Right renal cortex interstitium (tissue), 3 donors: ENCODE results near the gene ISCU. TPM values are rescaled to one million over a fixed set of nuclear protein-coding genes. Genes with fewer than 3 reads are reported as not detected.
"Not testable (repeated sequence)": the region's sequence is repeated elsewhere in the genome, so short reads cannot be mapped to it uniquely, and the experiment has no call there.

Experiments used
- DNase-seq, 3 donors: peaks; one replicate each; pipeline ENCODE4 v3.0.0-alpha.2; 2013; ENCODE audit warnings: low read depth in 3 of 3, low spot score in 2 of 3
- polyA plus RNA-seq, 3 donors: library from polyadenylated mRNA; unstranded; fragments of 120-200 nt; gene quantifications; one replicate each; pipeline ENCODE4 v1.2.1, GENCODE V29; 2013; ENCODE audit not compliant: insufficient read length in 3 of 3

Gene ISCU
- polyA plus RNA-seq, 3 donors: 114 to 127 (median 120) TPM

DNA sequence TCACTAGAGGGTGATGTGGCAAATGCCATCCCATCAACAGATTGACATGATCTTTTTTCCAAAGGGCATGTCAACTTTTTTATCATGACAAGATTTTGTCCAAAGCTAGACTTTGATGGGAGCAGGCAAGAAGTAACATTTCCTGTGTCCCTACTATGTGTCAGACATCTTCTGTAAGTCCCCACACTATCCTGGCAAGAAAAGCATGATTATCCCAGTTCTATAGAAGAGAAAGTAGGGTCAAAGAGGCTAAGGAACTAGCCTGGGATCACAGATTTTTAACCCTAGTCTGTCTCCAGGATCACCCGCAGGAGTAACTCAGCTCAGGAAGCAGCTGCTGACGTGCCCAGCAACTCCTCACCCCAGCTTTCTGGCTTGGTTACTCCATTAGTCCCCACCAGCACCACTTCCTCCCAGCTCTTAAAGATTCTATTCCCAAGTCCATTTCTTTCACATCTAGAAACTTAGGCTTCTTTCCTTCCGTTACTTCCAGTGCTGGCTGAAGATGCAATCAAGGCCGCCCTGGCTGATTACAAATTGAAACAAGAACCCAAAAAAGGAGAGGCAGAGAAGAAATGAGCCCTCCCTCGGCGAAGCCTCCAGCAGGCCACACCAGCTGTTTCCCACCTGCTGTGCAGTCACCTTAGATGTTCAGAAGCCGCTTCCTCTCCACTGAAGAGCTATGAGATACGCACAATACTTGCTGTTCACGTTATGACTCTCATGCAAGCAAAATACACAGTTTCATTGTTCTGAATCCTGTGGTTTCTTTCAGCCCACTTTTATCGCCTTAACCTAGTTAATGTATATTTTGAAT, 6.2 kb downstream of the ISCU start:
- DNase-seq: no peak

DNA sequence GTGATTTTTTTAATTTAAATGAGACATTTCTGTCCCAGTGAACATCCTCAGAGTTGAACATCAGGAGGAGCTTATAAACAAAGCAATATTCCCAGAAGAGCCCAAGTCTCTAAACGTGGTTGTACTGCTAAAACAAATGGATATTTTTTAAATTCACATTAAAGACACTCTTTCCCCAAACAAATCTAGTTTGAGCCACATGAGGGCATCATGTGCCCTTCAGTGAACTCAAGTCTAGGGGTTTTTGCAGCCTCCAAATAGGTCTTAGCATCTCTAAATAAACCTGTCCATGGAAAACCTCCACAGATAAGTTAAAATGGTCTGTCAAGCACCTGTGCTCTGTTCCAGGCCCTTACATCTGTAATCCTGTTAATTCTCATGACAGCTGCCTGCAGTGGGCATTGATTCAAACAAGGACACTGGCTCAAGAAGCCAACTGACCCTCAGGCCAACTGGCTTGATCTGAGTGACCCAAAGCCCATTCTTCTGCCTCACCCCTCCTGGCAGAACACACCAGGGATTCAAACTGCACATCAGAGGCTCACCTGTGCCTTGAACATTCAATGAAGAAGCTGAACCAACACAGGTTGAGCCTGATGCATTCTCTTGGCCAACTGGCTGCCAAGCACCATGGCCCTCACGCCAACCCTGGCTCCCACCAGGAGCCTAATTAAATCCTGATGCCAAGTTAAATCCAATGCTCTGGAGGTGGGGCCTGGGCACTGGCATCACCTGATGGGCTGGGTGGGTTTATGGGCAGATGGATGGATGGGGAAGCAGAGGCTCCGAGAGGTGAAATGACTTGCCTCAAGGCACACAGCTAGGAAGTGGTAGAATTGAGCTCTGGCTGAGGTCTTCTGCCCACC, 8.6 kb downstream of the ISCU start:
- DNase-seq: no peak

GRCh38 chr12:108571609-108572165, 9.3 kb downstream of the ISCU start:
- no peak for DNase-seq

DNA sequence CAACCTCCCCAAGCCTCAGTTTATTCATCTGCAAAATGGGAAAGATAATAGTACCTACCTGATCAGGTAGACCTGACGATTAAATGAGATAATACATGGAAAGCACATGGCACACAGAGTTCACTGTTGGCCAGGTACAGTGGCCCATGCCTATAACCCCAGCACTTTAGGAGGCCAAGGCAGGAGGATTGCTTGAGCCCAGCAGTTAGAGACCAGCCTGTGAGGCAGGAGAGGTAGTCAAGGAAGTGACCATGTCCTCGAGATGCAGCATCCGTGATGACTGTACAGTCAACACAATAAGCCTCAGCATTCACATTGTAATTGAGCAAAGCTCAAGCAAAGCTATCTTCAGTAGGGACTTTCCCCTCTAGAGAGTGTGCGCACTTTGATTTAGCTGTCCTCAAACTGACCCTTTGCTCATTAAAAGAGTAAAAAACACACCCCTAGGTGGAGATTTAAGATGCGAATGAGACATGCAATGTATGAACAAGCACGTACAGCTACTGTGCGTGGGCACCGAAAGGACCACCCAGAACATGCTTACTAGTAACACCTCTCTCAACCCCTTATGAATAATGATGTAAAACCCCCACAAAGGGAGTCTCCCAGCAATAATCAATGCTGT, 9.9 kb downstream of the ISCU start:
- no peak for DNase-seq

DNA sequence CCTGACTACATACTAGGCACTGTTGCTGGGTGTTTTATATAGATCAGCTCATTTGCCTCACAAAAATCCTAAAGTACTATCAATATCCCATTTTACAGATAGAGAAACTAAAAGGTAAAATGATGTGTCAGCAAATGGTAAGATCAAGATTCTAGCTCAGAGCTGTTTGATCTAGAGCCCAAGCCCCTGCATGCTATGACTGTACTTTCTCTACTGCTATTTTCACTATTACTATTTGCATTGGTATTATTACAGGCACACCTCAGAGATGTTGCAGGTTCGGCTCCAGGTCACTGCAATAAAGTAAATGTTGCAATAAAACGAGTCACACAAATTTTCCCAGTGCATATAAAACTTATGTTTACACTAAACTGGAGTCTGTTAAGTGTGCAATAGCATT, 10.9 kb downstream of the ISCU start:
- DNase-seq: no peak

GRCh38 chr12:108574276-108574675, 11.9 kb downstream of the ISCU start:
- not testable (repeated sequence) for DNase-seq

GRCh38 chr12:108575199-108575912, 13.0 kb downstream of the ISCU start:
- no peak for DNase-seq

DNA sequence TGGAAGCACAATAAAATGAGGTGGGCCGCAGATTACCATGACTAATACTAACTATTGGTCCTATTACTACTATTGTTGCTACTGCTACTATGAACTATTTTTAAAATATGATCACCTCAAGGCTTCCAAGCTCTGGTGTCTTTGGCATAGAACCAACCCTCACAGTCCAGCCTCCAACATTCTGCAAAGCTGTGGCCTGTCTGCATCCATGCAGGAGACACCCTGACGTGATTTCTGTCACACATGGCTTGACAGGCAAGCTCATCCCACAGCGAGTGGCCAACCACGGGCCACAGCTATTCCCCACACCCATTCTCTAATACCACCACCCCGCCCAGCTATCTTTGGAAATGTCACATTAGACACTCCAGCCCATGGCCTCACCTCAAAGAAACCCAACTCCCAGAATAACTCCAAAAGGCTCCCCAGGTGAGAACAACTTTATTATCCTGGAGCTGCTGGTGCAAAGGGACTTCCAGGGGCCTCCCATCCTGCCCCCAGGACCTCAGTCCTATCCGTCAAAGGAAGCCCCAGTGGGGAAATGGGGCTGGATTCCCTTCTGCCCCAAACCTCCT, 14.4 kb downstream of the ISCU start:
- DNase-seq: no peak

DNA sequence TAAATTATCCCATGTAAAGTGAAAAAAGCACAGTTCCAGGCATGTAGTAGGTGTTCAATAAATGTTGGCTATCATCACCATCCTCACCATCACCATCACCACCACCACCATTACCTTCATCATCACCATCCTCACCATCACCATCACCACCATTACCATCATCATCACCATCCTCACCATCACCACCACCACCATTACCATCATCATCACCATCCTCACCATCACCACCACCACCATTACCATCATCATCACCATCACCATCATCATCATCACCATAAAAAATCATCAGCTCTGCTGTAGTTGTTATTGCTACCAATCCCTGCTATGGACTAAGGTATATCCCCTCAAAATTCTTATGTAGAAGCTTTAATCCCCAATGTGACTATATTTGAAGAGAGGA, 15.1 kb downstream of the ISCU start:
- no peak for DNase-seq

DNA sequence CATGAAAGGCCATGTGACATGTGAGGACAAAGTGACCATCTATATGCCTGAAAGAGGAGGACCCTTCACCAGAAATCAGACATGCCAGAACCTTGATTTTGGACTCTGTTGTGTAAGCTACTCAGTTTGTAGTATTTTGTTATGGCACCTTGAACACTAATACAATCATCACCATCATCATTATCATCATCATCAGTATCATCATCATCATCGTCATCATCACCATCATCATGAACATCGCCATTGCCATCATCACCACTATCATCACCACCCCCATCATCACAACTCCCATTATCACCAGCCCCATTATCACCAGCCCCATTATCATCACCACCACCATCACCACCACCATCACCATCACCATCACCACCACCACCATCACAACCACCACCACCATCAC, 15.9 kb downstream of the ISCU start:
- no peak for DNase-seq

DNA sequence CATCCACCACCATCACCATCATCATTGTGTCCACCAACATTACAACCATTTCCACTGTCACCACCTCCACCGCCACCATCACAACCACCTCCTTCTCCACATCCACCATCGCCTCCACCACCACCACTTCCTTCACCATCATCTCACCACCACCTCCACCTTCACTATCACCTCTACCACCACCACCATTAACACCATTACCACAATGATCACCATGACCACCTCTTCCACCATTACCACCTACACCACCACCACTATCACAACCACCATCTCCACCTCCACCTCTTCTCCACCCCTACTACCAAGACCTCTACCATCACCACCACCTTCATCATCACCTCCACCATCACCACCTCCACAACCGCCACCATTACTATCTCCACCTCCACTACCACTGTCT, 16.4 kb downstream of the ISCU start:
- DNase-seq: no peak

DNA sequence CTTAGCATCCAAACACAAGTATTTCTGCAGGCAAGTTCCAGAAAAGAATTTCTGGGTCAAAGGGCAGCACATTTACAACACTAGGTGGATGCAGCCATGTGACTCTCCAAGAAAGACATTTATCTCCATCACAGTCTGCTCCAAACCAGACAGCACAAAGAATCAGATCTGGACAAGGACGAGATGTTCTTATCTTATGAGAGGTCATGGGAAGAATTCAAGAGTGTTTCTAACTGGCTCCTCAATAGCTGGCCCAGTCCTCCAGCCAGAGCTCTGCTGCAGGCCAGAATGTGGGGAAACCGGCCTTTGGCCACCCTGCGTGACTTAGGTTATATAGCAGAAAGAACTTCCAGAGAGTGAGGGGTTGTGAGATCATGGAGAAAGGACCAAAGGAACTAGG, 18.1 kb downstream of the ISCU start:
- no peak for DNase-seq

DNA sequence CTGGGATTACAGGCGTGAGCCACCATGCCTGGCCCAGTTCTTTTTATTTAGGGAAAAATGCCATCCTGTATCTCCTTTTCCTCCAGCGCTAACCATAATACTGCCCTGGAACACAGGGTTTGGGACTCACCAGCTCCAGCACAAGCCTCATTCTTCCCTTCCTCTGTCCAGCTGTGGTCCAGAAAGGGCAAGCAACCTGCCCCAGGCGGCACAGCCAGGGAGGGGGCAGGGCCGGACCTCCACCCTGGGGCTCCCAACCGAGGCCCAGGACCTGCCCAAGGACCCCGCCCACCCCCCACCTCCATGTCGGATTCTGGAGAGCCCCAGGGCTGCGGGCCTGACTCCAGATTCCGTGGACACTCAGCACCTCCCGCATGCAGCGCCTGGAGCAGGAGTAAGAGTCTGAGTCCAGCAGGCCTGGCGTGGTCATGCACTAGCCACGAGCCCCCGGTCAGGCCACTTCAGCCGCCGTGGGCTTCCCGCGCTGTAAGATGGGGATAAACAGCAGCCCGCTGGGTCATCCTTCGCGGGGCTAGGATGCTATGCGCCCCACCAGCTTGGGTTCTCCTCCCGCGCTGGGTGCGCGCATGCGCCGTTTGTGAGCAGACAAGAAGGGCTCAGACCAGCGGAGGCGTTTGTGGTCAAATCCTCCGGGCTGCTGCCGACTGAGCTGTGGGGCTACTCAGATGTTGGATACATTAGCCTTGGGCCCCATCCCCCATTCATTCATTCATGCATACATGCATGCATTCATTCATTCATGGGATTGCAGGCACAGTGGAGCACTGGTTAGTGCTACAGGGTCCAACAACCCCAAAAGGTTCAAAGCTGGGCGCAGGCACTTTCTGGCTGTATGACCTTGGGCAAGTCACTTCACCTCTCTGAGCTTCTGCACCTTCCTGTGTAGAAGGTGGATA, 19.2 kb downstream of the ISCU start:
- no peak for DNase-seq

- no peak for DNase-seq
Observed at GRCh38 chr12:108582509-108582908, 20.1 kb downstream of the ISCU start.

GRCh38 chr12:108582978-108583770, 20.8 kb downstream of the ISCU start:
- no peak for DNase-seq

DNA sequence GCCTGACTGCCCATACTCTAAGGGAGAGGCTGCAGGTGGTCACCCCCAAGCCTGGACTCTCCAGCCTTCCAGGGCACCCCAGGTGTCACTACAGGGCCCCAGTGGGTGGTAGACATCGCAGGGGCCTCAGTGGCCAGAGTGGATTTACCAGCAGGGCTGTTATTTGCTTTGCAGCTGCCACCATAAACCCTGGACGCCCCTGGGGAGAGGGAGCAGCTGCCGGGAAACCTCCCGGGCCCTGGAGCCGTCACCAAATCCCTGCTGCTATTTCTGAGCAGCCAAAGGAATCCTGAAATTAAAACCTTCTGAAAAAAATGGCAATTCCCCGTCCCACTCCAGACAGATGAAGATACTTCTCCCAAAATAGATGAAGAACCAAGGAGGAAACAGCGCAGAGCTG, 21.6 kb downstream of the ISCU start:
- no peak for DNase-seq

DNA sequence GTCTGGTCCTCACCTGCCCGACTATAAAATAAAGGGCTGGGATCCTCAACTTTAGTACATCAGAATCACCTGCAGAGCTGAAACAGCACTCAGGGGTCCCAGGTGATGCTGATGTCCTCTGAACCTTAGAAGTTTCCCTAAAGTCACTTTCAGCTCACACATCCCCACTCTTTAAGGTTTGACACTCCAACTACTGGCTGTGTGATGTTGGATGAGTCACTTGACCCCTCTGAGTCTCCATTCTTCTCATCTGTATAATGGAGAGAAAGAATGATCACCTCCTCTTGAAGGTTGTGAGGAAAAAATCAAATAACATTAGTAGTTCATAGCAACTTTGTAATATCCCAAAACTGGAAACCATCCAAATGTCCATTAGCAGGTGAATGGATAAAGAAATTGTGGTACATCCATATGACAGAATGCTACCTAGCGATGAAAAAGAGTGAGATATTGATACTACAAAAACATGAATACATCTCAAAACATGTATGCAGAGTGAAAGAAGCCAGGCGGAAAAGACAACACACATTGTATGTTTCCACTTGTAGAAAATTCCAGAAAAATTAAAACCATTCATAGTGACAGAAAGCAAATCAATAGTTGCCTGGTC, 22.2 kb downstream of the ISCU start:
- no peak for DNase-seq

- DNase-seq: no peak
Observed at GRCh38 chr12:108585864-108586263, 23.5 kb downstream of the ISCU start.
